NB4 (cell line): ENCODE data around the gene SIGLEC12.

Experiments
- POLR2A ChIP-seq: IDR thresholded peaks from 2 replicates; pipeline ENCODE4 v1.6.1; 2011; ENCODE audit warnings: mild to moderate bottlenecking; ENCODE audit not compliant: insufficient read length; ENCODE audit errors: extremely low read depth
- TF ChIP-seq, protein P1 (sequence below): IDR thresholded peaks from one replicate; pipeline ENCODE4 v1.5.1; 2012; ENCODE audit warnings: low read depth, low read length

DNA sequence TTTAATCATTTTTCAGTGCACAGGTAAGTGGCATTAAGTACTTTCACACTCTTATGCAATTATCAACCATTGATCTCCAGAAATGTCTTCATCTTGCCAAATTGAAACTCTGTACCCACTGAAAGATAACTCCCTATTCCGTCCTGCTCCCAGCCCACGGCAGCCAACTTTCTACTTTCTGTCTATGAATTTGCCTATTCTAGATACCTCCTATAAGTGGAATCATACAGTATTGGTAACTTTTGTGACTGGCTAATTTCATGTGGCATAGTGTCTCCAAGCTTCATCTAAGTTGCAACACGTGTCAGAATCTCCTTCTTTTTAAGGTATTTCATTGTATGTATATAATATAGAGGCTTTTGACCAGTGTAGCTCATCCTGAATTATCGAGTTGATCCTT lies 29.0 kb downstream of the SIGLEC12 start:
- TF ChIP-seq, protein P1, sequence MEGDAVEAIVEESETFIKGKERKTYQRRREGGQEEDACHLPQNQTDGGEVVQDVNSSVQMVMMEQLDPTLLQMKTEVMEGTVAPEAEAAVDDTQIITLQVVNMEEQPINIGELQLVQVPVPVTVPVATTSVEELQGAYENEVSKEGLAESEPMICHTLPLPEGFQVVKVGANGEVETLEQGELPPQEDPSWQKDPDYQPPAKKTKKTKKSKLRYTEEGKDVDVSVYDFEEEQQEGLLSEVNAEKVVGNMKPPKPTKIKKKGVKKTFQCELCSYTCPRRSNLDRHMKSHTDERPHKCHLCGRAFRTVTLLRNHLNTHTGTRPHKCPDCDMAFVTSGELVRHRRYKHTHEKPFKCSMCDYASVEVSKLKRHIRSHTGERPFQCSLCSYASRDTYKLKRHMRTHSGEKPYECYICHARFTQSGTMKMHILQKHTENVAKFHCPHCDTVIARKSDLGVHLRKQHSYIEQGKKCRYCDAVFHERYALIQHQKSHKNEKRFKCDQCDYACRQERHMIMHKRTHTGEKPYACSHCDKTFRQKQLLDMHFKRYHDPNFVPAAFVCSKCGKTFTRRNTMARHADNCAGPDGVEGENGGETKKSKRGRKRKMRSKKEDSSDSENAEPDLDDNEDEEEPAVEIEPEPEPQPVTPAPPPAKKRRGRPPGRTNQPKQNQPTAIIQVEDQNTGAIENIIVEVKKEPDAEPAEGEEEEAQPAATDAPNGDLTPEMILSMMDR, result no peak
- TF ChIP-seq POLR2A, result no peak
